Measurements from ENCODE around the gene PLEKHA8.

- TF ChIP-seq LEF1 (IDR thresholded peaks at IDR 0.05; ENCODE audit: borderline replicate concordance) (no peak), FOXK2 (IDR thresholded peaks at IDR 0.05) (no peak), ELF4 (IDR thresholded peaks at IDR 0.05) (no peak), L3MBTL2 (conservative IDR thresholded peaks at IDR 0.05) (no peak), SP1 (IDR thresholded peaks at IDR 0.05) (no peak), PKNOX1 (IDR thresholded peaks at IDR 0.05) (no peak), NFRKB (IDR thresholded peaks at IDR 0.05) (no peak), CTBP1 (IDR thresholded peaks at IDR 0.05; ENCODE audit: borderline replicate concordance) (no peak), HDGF (IDR thresholded peaks at IDR 0.05; ENCODE audit: borderline replicate concordance) (no peak), ZNF384 (IDR thresholded peaks at IDR 0.05) (no peak), FOXA1 (IDR thresholded peaks at IDR 0.05) (no peak), FOXM1 (IDR thresholded peaks at IDR 0.05; ENCODE audit: borderline replicate concordance) (no peak)
These were observed 48.2 kb downstream of the PLEKHA8 start for GRCh38 chr7:30076411-30076810.
